ENCODE measurements around the gene CPNE4. TPM values are rescaled to one million over a fixed set of nuclear protein-coding genes. Genes with fewer than 3 reads are reported as not detected.
"Not testable (repeated sequence)": the region's sequence is repeated elsewhere in the genome, so short reads cannot be mapped to it uniquely, and the experiment has no call there.

The CPNE4 gene
- total RNA-seq, 2 donors from 2014 or later = 0.17 to 0.65 TPM

- peaks cover 42% of the 10 kb centered on the region for H3K27me3 Mint-ChIP-seq (ENCODE audit: low read depth)
- H3K4me3 Mint-ChIP-seq = peak overlapping the region in 1 of 2 donors; percentile 46
- no peaks in the 10 kb centered on the region for H3K9me3 Mint-ChIP-seq
- peak; percentile 37 to 61 for ATAC-seq (replicated peaks in 1 of 2)
- H3K36me3 Mint-ChIP-seq (ENCODE audit: insufficient read depth in 2 of 2) = no peaks in the 10 kb centered on the region
- no peaks in the 10 kb centered on the region for H3K4me1 Mint-ChIP-seq (ENCODE audit: low read depth)
- H3K27ac Mint-ChIP-seq = no peak overlapping the region
- DNase-seq = peak; percentile 4 to 25
Measured at GRCh38 chr3:131526801-131527347, 507.9 kb downstream of the CPNE4 start.

- Mint-ChIP-seq H3K36me3 (ENCODE audit: insufficient read depth in 2 of 2) (no peaks in the 10 kb centered on the region), H3K27ac (no peak overlapping the region)
Measured at GRCh38 chr3:131518680-131519079, 516.1 kb downstream of the CPNE4 start.

GRCh38 chr3:131505421-131505820 is 529.4 kb downstream of the CPNE4 start:
- Mint-ChIP-seq H3K27ac (no peak overlapping the region), H3K4me1 (ENCODE audit: low read depth) (peaks cover 25% of the 10 kb centered on the region), H3K27me3 (ENCODE audit: low read depth) (no peaks in the 10 kb centered on the region)

More at GRCh38 chr3:131518680-131519079, 516.1 kb downstream of the CPNE4 start:
- no peak for ATAC-seq (replicated peaks in 1 of 2)
- DNase-seq = no peak
- Mint-ChIP-seq H3K4me1 (ENCODE audit: low read depth) (no peaks in the 10 kb centered on the region), H3K27me3 (ENCODE audit: low read depth) (peaks cover 6% of the 10 kb centered on the region), H3K4me3 (no peak overlapping the region), H3K9me3 (peaks cover 0 to 2% of the 10 kb centered on the region in 2 donors)

GRCh38 chr3:131503320-131503635 is 531.5 kb downstream of the CPNE4 start:
- Mint-ChIP-seq H3K36me3 (ENCODE audit: insufficient read depth in 2 of 2) (peaks cover 7 to 15% of the 10 kb centered on the region in 2 donors), H3K9me3 (no peaks in the 10 kb centered on the region), H3K4me3 (peak overlapping the region; percentile 99 to 100), H3K27me3 (ENCODE audit: low read depth) (no peaks in the 10 kb centered on the region), H3K27ac (peak overlapping the region; percentile 97), H3K4me1 (ENCODE audit: low read depth) (peaks cover 25% of the 10 kb centered on the region)
- DNase-seq (no peak), ATAC-seq (replicated peaks in 1 of 2) (peak; percentile 5 to 9)

More at GRCh38 chr3:131505421-131505820, 529.4 kb downstream of the CPNE4 start:
- Mint-ChIP-seq H3K4me3 (no peak overlapping the region), H3K9me3 (no peaks in the 10 kb centered on the region), H3K36me3 (ENCODE audit: insufficient read depth in 2 of 2) (peaks cover 3 to 6% of the 10 kb centered on the region in 2 donors)
- DNase-seq (no peak), ATAC-seq (replicated peaks in 1 of 2) (no peak)

- H3K36me3 Mint-ChIP-seq (ENCODE audit: insufficient read depth in 2 of 2) = peaks cover 7 to 15% of the 10 kb centered on the region in 2 donors
- H3K9me3 Mint-ChIP-seq = no peaks in the 10 kb centered on the region
- no peaks in the 10 kb centered on the region for H3K27me3 Mint-ChIP-seq (ENCODE audit: low read depth)
- DNase-seq = peak; percentile 87 to 88
- ATAC-seq (replicated peaks in 1 of 2) = peak; percentile 95 to 96
- H3K4me1 Mint-ChIP-seq (ENCODE audit: low read depth) = peaks cover 25% of the 10 kb centered on the region
- H3K4me3 Mint-ChIP-seq = peak within 1 kb of the TSS; percentile 99 to 100
- H3K27ac Mint-ChIP-seq = peak within 1 kb of the TSS; percentile 97
Measured at GRCh38 chr3:131502530-131503319, 532.1 kb downstream of the CPNE4 start, which contains the start of gene MRPL3. MRPL3 (minus strand) TSS chr3:131502971; CDS start chr3:131502821, 150 bp downstream.

- Mint-ChIP-seq H3K4me3 (peak overlapping the region; percentile 99 to 100), H3K9me3 (no peaks in the 10 kb centered on the region), H3K27me3 (ENCODE audit: low read depth) (no peaks in the 10 kb centered on the region), H3K27ac (peak overlapping the region; percentile 97), H3K4me1 (ENCODE audit: low read depth) (peaks cover 25% of the 10 kb centered on the region), H3K36me3 (ENCODE audit: insufficient read depth in 2 of 2) (peaks cover 7 to 16% of the 10 kb centered on the region in 2 donors)
- ATAC-seq (replicated peaks in 1 of 2) = no peak
- DNase-seq = no peak
Measured at GRCh38 chr3:131501949-131502348, 532.9 kb downstream of the CPNE4 start.

- Mint-ChIP-seq H3K4me1 (ENCODE audit: low read depth) (peaks cover 23% of the 10 kb centered on the region), H3K4me3 (no peak overlapping the region), H3K27me3 (ENCODE audit: low read depth) (no peaks in the 10 kb centered on the region), H3K36me3 (ENCODE audit: insufficient read depth in 2 of 2) (peaks cover 8 to 32% of the 10 kb centered on the region in 2 donors), H3K9me3 (no peaks in the 10 kb centered on the region), H3K27ac (no peak overlapping the region)
- DNase-seq (no peak), ATAC-seq (replicated peaks in 1 of 2) (no peak)
Measured at GRCh38 chr3:131494706-131495105, 540.1 kb downstream of the CPNE4 start.

GRCh38 chr3:131491775-131492174 is 543.0 kb downstream of the CPNE4 start:
- H3K4me1 Mint-ChIP-seq (ENCODE audit: low read depth) = peaks cover 25% of the 10 kb centered on the region
- no peaks in the 10 kb centered on the region for H3K27me3 Mint-ChIP-seq (ENCODE audit: low read depth)
- no peak overlapping the region for H3K4me3 Mint-ChIP-seq
- peaks cover 6 to 34% of the 10 kb centered on the region in 2 donors for H3K36me3 Mint-ChIP-seq (ENCODE audit: insufficient read depth in 2 of 2)
- peak in 1 of 2 donors; percentile 53 for ATAC-seq (replicated peaks in 1 of 2)
- no peaks in the 10 kb centered on the region for H3K9me3 Mint-ChIP-seq
- no peak overlapping the region for H3K27ac Mint-ChIP-seq
- DNase-seq = no peak

GRCh38 chr3:131491084-131491483 is 543.7 kb downstream of the CPNE4 start:
- Mint-ChIP-seq H3K27ac (no peak overlapping the region), H3K27me3 (ENCODE audit: low read depth) (no peaks in the 10 kb centered on the region)

GRCh38 chr3:131486545-131486944 is 548.3 kb downstream of the CPNE4 start:
- not testable (repeated sequence) for DNase-seq; H3K9me3 Mint-ChIP-seq; H3K4me3 Mint-ChIP-seq; ATAC-seq (replicated peaks in 1 of 2); H3K27me3 Mint-ChIP-seq (ENCODE audit: low read depth)
- Mint-ChIP-seq H3K36me3 (ENCODE audit: insufficient read depth in 2 of 2) (peaks cover 4 to 29% of the 10 kb centered on the region in 2 donors), H3K27ac (peak overlapping the region; percentile 3), H3K4me1 (ENCODE audit: low read depth) (peaks cover 17% of the 10 kb centered on the region)

More at GRCh38 chr3:131491084-131491483, 543.7 kb downstream of the CPNE4 start:
- no peaks in the 10 kb centered on the region for H3K9me3 Mint-ChIP-seq
- peaks cover 8 to 33% of the 10 kb centered on the region in 2 donors for H3K36me3 Mint-ChIP-seq (ENCODE audit: insufficient read depth in 2 of 2)
- H3K4me1 Mint-ChIP-seq (ENCODE audit: low read depth) = peaks cover 26% of the 10 kb centered on the region
- H3K4me3 Mint-ChIP-seq = no peak overlapping the region
- DNase-seq (no peak), ATAC-seq (replicated peaks in 1 of 2) (no peak)

- Mint-ChIP-seq H3K9me3 (no peaks in the 10 kb centered on the region), H3K27ac (peak overlapping the region; percentile 65), H3K4me1 (ENCODE audit: low read depth) (peaks cover 17% of the 10 kb centered on the region), H3K36me3 (ENCODE audit: insufficient read depth in 2 of 2) (peaks cover 4 to 32% of the 10 kb centered on the region in 2 donors), H3K4me3 (no peak overlapping the region), H3K27me3 (ENCODE audit: low read depth) (no peaks in the 10 kb centered on the region)
- no peak for ATAC-seq (replicated peaks in 1 of 2)
- DNase-seq = no peak
Measured at GRCh38 chr3:131485119-131485518, 549.7 kb downstream of the CPNE4 start.

GRCh38 chr3:131484496-131485111 is 550.2 kb downstream of the CPNE4 start:
- DNase-seq (no peak), ATAC-seq (replicated peaks in 1 of 2) (no peak)
- no peaks in the 10 kb centered on the region for H3K9me3 Mint-ChIP-seq
- peaks cover 17% of the 10 kb centered on the region for H3K4me1 Mint-ChIP-seq (ENCODE audit: low read depth)
- H3K36me3 Mint-ChIP-seq (ENCODE audit: insufficient read depth in 2 of 2) = peaks cover 6 to 34% of the 10 kb centered on the region in 2 donors
- H3K27me3 Mint-ChIP-seq (ENCODE audit: low read depth) = no peaks in the 10 kb centered on the region
- no peak overlapping the region for H3K4me3 Mint-ChIP-seq
- peak overlapping the region; percentile 36 for H3K27ac Mint-ChIP-seq
